Neutrophil (primary cell): Measurements from ENCODE around the gene RPLP2.

ENCODE experiments used
- H3K27ac ChIP-seq: fragments of 200-600 bp; sonication (generic); 2 replicates; pipeline ENCODE4 v1.5.1; 2016; ENCODE audit warnings: mild to moderate bottlenecking, moderate library complexity
- H3K27me3 ChIP-seq: fragments of 200-600 bp; sonication (generic); 2 replicates; pipeline ENCODE4 v1.6.0; 2016; ENCODE audit warnings: mild to moderate bottlenecking
- H3K36me3 ChIP-seq: fragments of 200-600 bp; sonication (generic); 2 replicates; pipeline ENCODE4 v1.5.1; 2017
- H3K4me1 ChIP-seq, 2 experiments: fragments of 200-600 bp in 1 of 2; sonication (generic) in 1 of 2; 1 replicate in 1 of 2; 2 replicates in 1 of 2; pipeline versions ENCODE4 v1.5.1 to v1.6.1; 2013 to 2016; ENCODE audit warnings: low read depth in 1 of 2, low read length in 1 of 2, mild to moderate bottlenecking in 1 of 2, moderate library complexity in 1 of 2; ENCODE audit not compliant: control insufficient read depth in 1 of 2, insufficient read depth in 1 of 2
- H3K4me3 ChIP-seq, 2 experiments: fragments of 200-600 bp in 1 of 2; sonication (generic) in 1 of 2; 1 replicate in 1 of 2; 2 replicates in 1 of 2; pipeline ENCODE4 v1.5.1; 2013 to 2016; ENCODE audit warnings: low read depth in 1 of 2, low read length in 1 of 2, mild to moderate bottlenecking in 1 of 2, moderate library complexity in 1 of 2
- H3K9me3 ChIP-seq: fragments of 200-600 bp; sonication (generic); 2 replicates; pipeline ENCODE4 v1.5.1; 2016
- TF ChIP-seq, protein P1 (sequence below): fragments of 200-600 bp; sonication (generic); IDR thresholded peaks from 2 replicates; pipeline ENCODE4 v1.5.1; 2016; ENCODE audit warnings: antibody characterized with exemption

RPLP2 gene

GRCh38 chr11:819129-819931, 9.6 kb downstream of the RPLP2 start:
- Histone ChIP-seq H3K9me3 (no peaks in the 10 kb centered on the region), H3K4me3 (peak overlapping the region; percentile 91 to 94), H3K36me3 (peaks cover 22% of the 10 kb centered on the region), H3K4me1 (peaks cover 46 to 54% of the 10 kb centered on the region in 2 experiments), H3K27ac (peak overlapping the region; percentile 100), H3K27me3 (no peaks in the 10 kb centered on the region)
- TF ChIP-seq, protein P1, sequence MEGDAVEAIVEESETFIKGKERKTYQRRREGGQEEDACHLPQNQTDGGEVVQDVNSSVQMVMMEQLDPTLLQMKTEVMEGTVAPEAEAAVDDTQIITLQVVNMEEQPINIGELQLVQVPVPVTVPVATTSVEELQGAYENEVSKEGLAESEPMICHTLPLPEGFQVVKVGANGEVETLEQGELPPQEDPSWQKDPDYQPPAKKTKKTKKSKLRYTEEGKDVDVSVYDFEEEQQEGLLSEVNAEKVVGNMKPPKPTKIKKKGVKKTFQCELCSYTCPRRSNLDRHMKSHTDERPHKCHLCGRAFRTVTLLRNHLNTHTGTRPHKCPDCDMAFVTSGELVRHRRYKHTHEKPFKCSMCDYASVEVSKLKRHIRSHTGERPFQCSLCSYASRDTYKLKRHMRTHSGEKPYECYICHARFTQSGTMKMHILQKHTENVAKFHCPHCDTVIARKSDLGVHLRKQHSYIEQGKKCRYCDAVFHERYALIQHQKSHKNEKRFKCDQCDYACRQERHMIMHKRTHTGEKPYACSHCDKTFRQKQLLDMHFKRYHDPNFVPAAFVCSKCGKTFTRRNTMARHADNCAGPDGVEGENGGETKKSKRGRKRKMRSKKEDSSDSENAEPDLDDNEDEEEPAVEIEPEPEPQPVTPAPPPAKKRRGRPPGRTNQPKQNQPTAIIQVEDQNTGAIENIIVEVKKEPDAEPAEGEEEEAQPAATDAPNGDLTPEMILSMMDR = peak; percentile 63

GRCh38 chr11:819943-820649, 10.3 kb downstream of the RPLP2 start:
- Histone ChIP-seq H3K4me3 (peak overlapping the region; percentile 91 to 94), H3K36me3 (peaks cover 29% of the 10 kb centered on the region), H3K27ac (peak overlapping the region; percentile 100), H3K9me3 (no peaks in the 10 kb centered on the region), H3K27me3 (no peaks in the 10 kb centered on the region), H3K4me1 (peaks cover 50 to 60% of the 10 kb centered on the region in 2 experiments)
- TF ChIP-seq, protein P1 = no peak

GRCh38 chr11:820655-821511, 11.1 kb downstream of the RPLP2 start:
- H3K27ac ChIP-seq = peak overlapping the region; percentile 100
- H3K4me1 ChIP-seq = peaks cover 58 to 68% of the 10 kb centered on the region in 2 experiments
- H3K27me3 ChIP-seq = no peaks in the 10 kb centered on the region
- H3K9me3 ChIP-seq = no peaks in the 10 kb centered on the region
- TF ChIP-seq, protein P1 = peak; percentile 18
- H3K36me3 ChIP-seq = peaks cover 37% of the 10 kb centered on the region
- peak overlapping the region; percentile 91 to 94 for H3K4me3 ChIP-seq

GRCh38 chr11:821512-822371, 12.0 kb downstream of the RPLP2 start:
- H3K36me3 ChIP-seq = peaks cover 39% of the 10 kb centered on the region
- H3K9me3 ChIP-seq = no peaks in the 10 kb centered on the region
- H3K27ac ChIP-seq = peak overlapping the region; percentile 100
- TF ChIP-seq, protein P1 = no peak
- peak overlapping the region; percentile 91 to 94 for H3K4me3 ChIP-seq
- no peaks in the 10 kb centered on the region for H3K27me3 ChIP-seq
- H3K4me1 ChIP-seq = peaks cover 67 to 77% of the 10 kb centered on the region in 2 experiments
